RWPE1 (cell line): ENCODE measurements around the gene UNC5B.
A peak's percentile ranks its signal among the peaks of the same experiment; 100 is the strongest.

Source experiments
- CTCF ChIA-PET: fragments of 350-600 bp; sonication (Branson Sonifier 250); formaldehyde crosslinking; extraction: SDS; loops from one replicate; lab custom pipeline; 2021; lab: Yijun Ruan, JAX
- POLR2A ChIA-PET: fragments of 400-600 bp; formaldehyde crosslinking; extraction: SDS; loops from one replicate; lab custom pipeline; 2020; ENCODE audit warnings: antibody characterized with exemption; ENCODE audit not compliant: low non-redundant PET; lab: Yijun Ruan, JAX
- DNase-seq: peaks from one replicate; pipeline ENCODE4 v3.0.0; 2012; ENCODE audit warnings: low spot score
- H3K27ac ChIP-seq: fragments of 450-650 bp; 2 replicates; pipeline ENCODE4 v1.5.1; 2017
- CTCF ChIP-seq: fragments of 450-650 bp; conservative IDR thresholded peaks from 2 replicates; pipeline ENCODE4 v1.5.1; 2017; ENCODE audit warnings: low read depth, mild to moderate bottlenecking

UNC5B gene

GRCh38 chr10:71348850-71349249 is 136.5 kb downstream of the UNC5B start:
- ChIA-PET POLR2A (no interaction called here), CTCF (interaction anchor here (1.0 kb wide), 1 partner anchor 29 kb away, joined by 3 read pairs; the partner anchor contains the start of gene SLC29A3)
- no peak for TF ChIP-seq CTCF
- no peak overlapping the region for H3K27ac ChIP-seq
- no peak for DNase-seq

GRCh38 chr10:71349406-71349805 is 137.0 kb downstream of the UNC5B start:
- POLR2A ChIA-PET: no interaction called here
- no peak for TF ChIP-seq CTCF
- peak; percentile 84 for DNase-seq
- H3K27ac ChIP-seq: no peak overlapping the region
- CTCF ChIA-PET: interaction anchor here (0.6 to 1.0 kb wide), 2 partner anchors 30 to 367 kb away, joined by 3 read pairs; partner anchors contain the start of gene SLC29A3

GRCh38 chr10:71351087-71351486 is 138.7 kb downstream of the UNC5B start:
- TF ChIP-seq CTCF: no peak
- no peak overlapping the region for H3K27ac ChIP-seq
- ChIA-PET CTCF (interaction anchor here (0.7 to 1.2 kb wide), 3 partner anchors 32 to 158 kb away, joined by 3 to 4 read pairs (median 3); partner anchors contain the start of gene SLC29A3), POLR2A (no interaction called here)
- DNase-seq: no peak

- ChIA-PET CTCF (interaction anchor here (0.6 to 0.7 kb wide), 2 partner anchors 202 to 408 kb away, joined by 5 to 7 read pairs; no protein-coding TSS in a partner anchor), POLR2A (no interaction called here)
- no peak for TF ChIP-seq CTCF
- DNase-seq: no peak
- H3K27ac ChIP-seq: no peak overlapping the region
These were observed 139.4 kb downstream of the UNC5B start for GRCh38 chr10:71351628-71352319.
